ENCODE measurements around the gene ING1.

Gene ING1

GRCh38 chr13:110737555-110737954 lies 24.1 kb downstream of the ING1 start:
- no peak overlapping the region for H2AFZ ChIP-seq (ENCODE audit: low read depth)
- H3K4me3 ChIP-seq (IDR thresholded peaks at IDR 0.05; ENCODE audit: insufficient read depth, low read depth, low read length), result no peak overlapping the region
- no peaks in the 10 kb centered on the region for H4K20me1 ChIP-seq (ENCODE audit: insufficient read depth)
- no peaks in the 10 kb centered on the region for H3K4me1 ChIP-seq (ENCODE audit: low read depth, poor library complexity, severe bottlenecking)
- H3K27me3 ChIP-seq (ENCODE audit: insufficient read depth, low read depth), result no peaks in the 10 kb centered on the region
- no peak overlapping the region for H3K4me2 ChIP-seq
- no peak overlapping the region for H3K27ac ChIP-seq
- H3K36me3 ChIP-seq (ENCODE audit: insufficient read depth), result no peaks in the 10 kb centered on the region
- TF ChIP-seq CTCF (conservative IDR thresholded peaks at IDR 0.05; ENCODE audit: low read depth, low read length), result no peak
- no peaks in the 10 kb centered on the region for H3K79me2 ChIP-seq (ENCODE audit: insufficient read depth, low read depth)
- H3K9ac ChIP-seq, result no peak overlapping the region

- no peak overlapping the region for H3K4me2 ChIP-seq
- no peak overlapping the region for H3K27ac ChIP-seq
- no peaks in the 10 kb centered on the region for H4K20me1 ChIP-seq (ENCODE audit: insufficient read depth)
- H3K27me3 ChIP-seq (ENCODE audit: insufficient read depth, low read depth), result no peaks in the 10 kb centered on the region
- no peak for TF ChIP-seq CTCF (conservative IDR thresholded peaks at IDR 0.05; ENCODE audit: low read depth, low read length)
- no peaks in the 10 kb centered on the region for H3K4me1 ChIP-seq (ENCODE audit: low read depth, poor library complexity, severe bottlenecking)
- no peaks in the 10 kb centered on the region for H3K36me3 ChIP-seq (ENCODE audit: insufficient read depth)
- H3K79me2 ChIP-seq (ENCODE audit: insufficient read depth, low read depth), result no peaks in the 10 kb centered on the region
- H3K4me3 ChIP-seq (IDR thresholded peaks at IDR 0.05; ENCODE audit: insufficient read depth, low read depth, low read length), result no peak overlapping the region
- no peak overlapping the region for H2AFZ ChIP-seq (ENCODE audit: low read depth)
- H3K9ac ChIP-seq, result no peak overlapping the region
Measured at GRCh38 chr13:110743687-110744086, 30.2 kb downstream of the ING1 start.

GRCh38 chr13:110746438-110746837 lies 32.9 kb downstream of the ING1 start:
- TF ChIP-seq CTCF (conservative IDR thresholded peaks at IDR 0.05; ENCODE audit: low read depth, low read length), result no peak
- H3K36me3 ChIP-seq (ENCODE audit: insufficient read depth), result no peaks in the 10 kb centered on the region
- H3K79me2 ChIP-seq (ENCODE audit: insufficient read depth, low read depth), result no peaks in the 10 kb centered on the region
- no peak overlapping the region for H2AFZ ChIP-seq (ENCODE audit: low read depth)
- H3K27ac ChIP-seq, result no peak overlapping the region
- H3K9ac ChIP-seq, result no peak overlapping the region
- H3K4me2 ChIP-seq, result no peak overlapping the region
- H4K20me1 ChIP-seq (ENCODE audit: insufficient read depth), result no peaks in the 10 kb centered on the region
- H3K27me3 ChIP-seq (ENCODE audit: insufficient read depth, low read depth), result no peaks in the 10 kb centered on the region
- H3K4me3 ChIP-seq (IDR thresholded peaks at IDR 0.05; ENCODE audit: insufficient read depth, low read depth, low read length), result no peak overlapping the region
- H3K4me1 ChIP-seq (ENCODE audit: low read depth, poor library complexity, severe bottlenecking), result no peaks in the 10 kb centered on the region

GRCh38 chr13:110748271-110748670 lies 34.8 kb downstream of the ING1 start:
- no peak overlapping the region for H3K4me2 ChIP-seq
- no peaks in the 10 kb centered on the region for H3K27me3 ChIP-seq (ENCODE audit: insufficient read depth, low read depth)
- no peaks in the 10 kb centered on the region for H3K36me3 ChIP-seq (ENCODE audit: insufficient read depth)
- no peak for TF ChIP-seq CTCF (conservative IDR thresholded peaks at IDR 0.05; ENCODE audit: low read depth, low read length)
- H3K4me1 ChIP-seq (ENCODE audit: low read depth, poor library complexity, severe bottlenecking), result no peaks in the 10 kb centered on the region
- no peaks in the 10 kb centered on the region for H4K20me1 ChIP-seq (ENCODE audit: insufficient read depth)
- no peaks in the 10 kb centered on the region for H3K79me2 ChIP-seq (ENCODE audit: insufficient read depth, low read depth)
- no peak overlapping the region for H2AFZ ChIP-seq (ENCODE audit: low read depth)
- H3K27ac ChIP-seq, result no peak overlapping the region
- no peak overlapping the region for H3K4me3 ChIP-seq (IDR thresholded peaks at IDR 0.05; ENCODE audit: insufficient read depth, low read depth, low read length)
- no peak overlapping the region for H3K9ac ChIP-seq

Data from KMS-11 (cell line).